Adrenal gland (tissue), 12 donors: ENCODE data around the gene MCU. TPM values are rescaled to one million over a fixed set of nuclear protein-coding genes. Genes with fewer than 3 reads are reported as not detected.

Experiments
- DNase-seq, 7 donors: peaks; one replicate each; pipeline ENCODE4 v3.0.0-alpha.2; 2019 to 2020
- H3K27ac ChIP-seq, 5 donors: fragments of 200-600 bp; sonication (generic) in 4 of 5; 1 replicate in 3 of 5; 2 replicates in 2 of 5; pipeline versions ENCODE4 v1.5.1 to v1.8.0; 2016 to 2020; ENCODE audit warnings: mild to moderate bottlenecking in 1 of 5
- H3K27me3 ChIP-seq: fragments of 200-600 bp; 2 replicates; pipeline ENCODE4 v1.8.0; 2021
- H3K36me3 ChIP-seq, 2 donors: fragments of 200-600 bp; replicated peaks in 1 of 2; 1 replicate in 1 of 2; 2 replicates in 1 of 2; pipeline versions ENCODE4 v1.5.1 to v1.8.0; 2018 to 2022
- H3K4me1 ChIP-seq, 2 donors: fragments of 200-600 bp; replicated peaks in 1 of 2; 1 replicate in 1 of 2; 2 replicates in 1 of 2; pipeline versions ENCODE4 v1.5.1 to v1.8.0; 2018 to 2021
- H3K4me3 ChIP-seq, 4 donors: fragments of 200-600 bp; sonication (generic) in 3 of 4; one replicate each; pipeline ENCODE4 v1.5.1; 2016 to 2018
- H3K9me3 ChIP-seq, 3 donors: fragments of 200-600 bp; sonication (generic) in 1 of 3; replicated peaks in 1 of 3; 1 replicate in 2 of 3; 2 replicates in 1 of 3; pipeline versions ENCODE4 v1.5.1 to v1.8.0; 2016 to 2021
- POLR2A ChIP-seq, 2 donors: fragments of 450-650 bp; IDR thresholded peaks; one replicate each; pipeline ENCODE4 v1.6.1; 2017; ENCODE audit warnings: antibody characterized with exemption in 2 of 2, mild to moderate bottlenecking in 2 of 2, moderate library complexity in 1 of 2
- WGBS, 4 donors: extraction: QIAGEN DNeasy Blood & Tissue Kit in 2 of 4; methylation state at CpG; one replicate each; pipeline versions ENCODE4 v1.1.5 to v1.1.7; 2013 to 2017; 5-methylcytosine and 5-hydroxymethylcytosine counted together
- intact Hi-C, 2 donors: fragments of 100-400 bp; cut with DNase I; formaldehyde crosslinking; loops; one replicate each; pipeline versions ENCODE4 v1.14.1 to v1.15.0; 2022 to 2023
- polyA plus RNA-seq, 3 donors: library from polyadenylated mRNA; stranded (reverse); fragments of 200-250 nt in 2 of 3; fragments of 350-450 nt in 1 of 3; fragmentation: Illumina TruSeq in 1 of 3; extraction: RNeasy Lipid Tissue Mini Kit (QIAGEN cat#74804) in 1 of 3; gene quantifications; one replicate each; pipeline ENCODE4 v1.2.3, GENCODE V29; 2013 to 2014
- total RNA-seq, 9 donors: library from RNA; depleted of rRNA in 4 of 9; stranded (reverse); fragments of >200 nt in 4 of 9; fragments of 120-200 nt in 1 of 9; fragmentation: NEBNext Ultra II Directional in 1 of 9; extraction: Animal tissue kit (Norgen Biotek cat#: 25700) in 1 of 9; gene quantifications; one replicate each; pipeline versions ENCODE4 v1.1.0 to v1.2.4, GENCODE V29; 2013 to 2023
- TF ChIP-seq, protein P1 (sequence below), 6 experiments: fragments of 450-650 bp in 4 of 6; fragments of 200-600 bp in 2 of 6; sonication (generic) in 1 of 6; IDR thresholded peaks; 1 replicate in 5 of 6; 2 replicates in 1 of 6; pipeline versions ENCODE4 v1.5.1 to v1.8.0; 2016 to 2021; ENCODE audit warnings: antibody characterized with exemption in 6 of 6, mild to moderate bottlenecking in 2 of 6, moderate library complexity in 1 of 6
- donor health status: healthy with polysubstance abuse.
- donor health status: Bipolar disorder and iron deficiency.
- donor health status: DM: yes; HTN: yes; CAD: no.
- donor health status: DM: no; HTN: no; CAD: no.
- donor health status: DM: no; HTN: no; CAD: no.
- donor health status: DM: yes; HTN: yes; CAD: no.

Gene MCU
- total and polyA plus RNA-seq, 12 donors: 6.4 to 22.2 (median 14.9) TPM

DNA sequence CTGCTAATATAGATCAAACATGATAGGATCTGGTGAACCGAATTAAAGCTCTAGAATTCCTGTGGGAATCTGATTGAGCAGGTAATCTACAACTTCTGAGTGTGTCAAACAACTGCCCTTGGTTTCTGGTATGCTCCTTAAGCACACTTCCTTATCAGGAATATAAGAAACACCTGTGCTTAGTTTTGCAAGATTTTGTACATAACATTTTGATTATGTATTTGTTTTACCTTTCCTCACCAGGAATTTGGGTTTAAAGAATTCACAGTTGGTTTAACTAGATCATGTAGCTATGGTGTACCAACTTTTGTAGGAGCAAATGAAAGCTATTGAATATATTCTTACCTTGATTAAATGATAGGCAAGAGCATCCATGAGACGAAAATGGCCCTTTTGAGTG is 40.6 kb downstream of the MCU start:
- Histone ChIP-seq H3K27ac (no peak overlapping the region), H3K4me1 (peaks cover 0 to 15% of the 10 kb centered on the region in 2 donors), H3K4me3 (no peak overlapping the region), H3K9me3 (no peaks in the 10 kb centered on the region), H3K27me3 (no peaks in the 10 kb centered on the region), H3K36me3 (no peaks in the 10 kb centered on the region)
- WGBS, 4 donors: 68 to 79% (median 73%) methylated on average over 2 of the region's 2 CpGs
- intact Hi-C loops: no loop called here
- TF ChIP-seq POLR2A (IDR thresholded peaks at IDR 0.05): no peak
- TF ChIP-seq, protein P1, sequence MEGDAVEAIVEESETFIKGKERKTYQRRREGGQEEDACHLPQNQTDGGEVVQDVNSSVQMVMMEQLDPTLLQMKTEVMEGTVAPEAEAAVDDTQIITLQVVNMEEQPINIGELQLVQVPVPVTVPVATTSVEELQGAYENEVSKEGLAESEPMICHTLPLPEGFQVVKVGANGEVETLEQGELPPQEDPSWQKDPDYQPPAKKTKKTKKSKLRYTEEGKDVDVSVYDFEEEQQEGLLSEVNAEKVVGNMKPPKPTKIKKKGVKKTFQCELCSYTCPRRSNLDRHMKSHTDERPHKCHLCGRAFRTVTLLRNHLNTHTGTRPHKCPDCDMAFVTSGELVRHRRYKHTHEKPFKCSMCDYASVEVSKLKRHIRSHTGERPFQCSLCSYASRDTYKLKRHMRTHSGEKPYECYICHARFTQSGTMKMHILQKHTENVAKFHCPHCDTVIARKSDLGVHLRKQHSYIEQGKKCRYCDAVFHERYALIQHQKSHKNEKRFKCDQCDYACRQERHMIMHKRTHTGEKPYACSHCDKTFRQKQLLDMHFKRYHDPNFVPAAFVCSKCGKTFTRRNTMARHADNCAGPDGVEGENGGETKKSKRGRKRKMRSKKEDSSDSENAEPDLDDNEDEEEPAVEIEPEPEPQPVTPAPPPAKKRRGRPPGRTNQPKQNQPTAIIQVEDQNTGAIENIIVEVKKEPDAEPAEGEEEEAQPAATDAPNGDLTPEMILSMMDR (IDR thresholded peaks at IDR 0.05): no peak
- no peak for DNase-seq

DNA sequence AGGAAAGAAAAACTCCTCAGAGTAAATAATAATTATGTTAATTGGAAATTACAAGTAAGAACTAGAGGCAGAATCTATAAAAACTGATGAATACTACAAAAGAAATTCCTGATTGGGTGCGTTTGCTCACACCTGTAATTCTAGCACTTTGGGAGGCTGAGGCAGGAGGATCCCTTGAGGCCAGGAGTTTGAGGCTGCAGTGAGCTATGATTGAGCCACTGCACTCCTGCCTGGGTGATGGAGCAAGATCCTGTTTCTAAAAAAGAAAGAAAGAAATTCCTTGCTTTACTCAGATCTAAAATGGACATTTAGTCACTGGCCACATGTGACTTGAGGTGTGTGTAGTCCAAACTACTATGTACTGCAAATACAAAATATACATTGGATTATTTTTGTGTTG is 42.0 kb downstream of the MCU start:
- no peaks in the 10 kb centered on the region for H3K9me3 ChIP-seq

DNA sequence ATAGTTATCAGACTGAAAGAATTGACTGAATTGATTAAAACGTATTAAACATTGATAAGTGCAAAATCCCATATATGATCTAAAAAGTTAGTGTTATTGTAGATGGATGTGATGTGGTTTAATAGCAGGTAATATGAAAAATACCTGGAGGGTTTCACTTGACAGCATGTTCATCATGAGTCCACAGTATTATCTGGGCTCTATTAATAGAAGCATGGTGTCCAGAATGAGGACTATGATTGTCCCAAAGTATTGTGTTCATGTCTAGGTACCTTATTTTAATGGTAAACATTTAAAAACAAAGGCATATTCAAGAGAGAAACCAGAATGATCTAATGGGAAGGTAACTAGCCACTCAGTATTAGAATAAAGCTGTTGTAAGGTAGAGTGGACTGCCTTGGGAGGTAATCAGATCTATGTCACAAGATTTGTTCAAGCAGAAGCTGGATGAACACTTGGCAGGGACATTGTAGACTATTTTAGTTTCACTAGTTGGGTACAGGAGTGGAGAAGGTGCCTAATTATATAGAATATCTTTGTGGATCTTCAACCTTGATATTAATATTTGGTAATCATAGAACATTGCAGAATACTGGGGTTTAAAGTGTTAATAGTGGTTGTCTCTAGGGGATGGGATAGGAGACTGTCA is 43.5 kb downstream of the MCU start:
- peaks cover 0 to 31% of the 10 kb centered on the region in 2 donors for H3K4me1 ChIP-seq
- 87 to 98% (median 96%) methylated on average over 1 of the region's 1 CpG for WGBS, 4 donors

More for the DNA sequence above, 42.0 kb downstream of the MCU start:
- no peak for DNase-seq
- no peaks in the 10 kb centered on the region for H3K27me3 ChIP-seq
- 95 to 96% (median 96%) methylated on average over 1 of the region's 1 CpG for WGBS, 4 donors
- no peaks in the 10 kb centered on the region for H3K36me3 ChIP-seq
- peaks cover 0 to 25% of the 10 kb centered on the region in 2 donors for H3K4me1 ChIP-seq
- intact Hi-C loops: no loop called here
- no peak overlapping the region for H3K27ac ChIP-seq
- TF ChIP-seq, protein P1 (IDR thresholded peaks at IDR 0.05): no peak
- TF ChIP-seq POLR2A (IDR thresholded peaks at IDR 0.05): no peak
- no peak overlapping the region for H3K4me3 ChIP-seq

DNA sequence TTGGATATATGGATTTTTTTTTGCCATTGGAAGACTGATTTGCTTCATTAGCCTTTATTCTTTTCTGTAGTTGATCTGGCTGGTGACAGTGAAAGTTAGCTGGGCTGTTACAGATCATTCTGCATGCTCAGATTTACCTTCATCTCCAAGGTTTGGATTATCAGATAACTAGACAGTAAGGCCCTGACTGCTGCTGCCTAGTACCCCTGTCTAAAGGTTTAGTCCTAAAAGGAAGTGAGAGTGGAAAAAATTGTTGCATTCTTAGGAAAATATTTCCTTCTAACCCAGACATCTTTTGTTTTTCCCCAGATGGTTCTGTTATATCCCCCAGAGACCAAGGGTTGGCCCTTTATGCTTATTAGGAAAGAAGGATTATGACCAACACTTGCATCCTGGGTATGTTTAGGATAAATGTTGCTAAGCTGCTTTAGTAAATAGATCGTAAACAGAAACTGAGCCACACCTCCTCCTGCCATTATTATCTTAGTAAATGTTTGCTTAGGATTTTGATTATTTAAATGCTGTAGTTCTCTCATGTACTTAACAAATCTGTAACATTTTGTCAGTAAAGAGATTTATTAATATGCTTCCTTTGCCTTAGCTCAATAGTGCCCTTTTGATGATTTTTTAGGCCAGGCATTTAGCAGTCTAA is 44.4 kb downstream of the MCU start:
- Histone ChIP-seq H3K4me1 (peaks cover 0 to 36% of the 10 kb centered on the region in 2 donors), H3K27me3 (no peaks in the 10 kb centered on the region), H3K36me3 (no peaks in the 10 kb centered on the region), H3K4me3 (no peak overlapping the region), H3K9me3 (no peaks in the 10 kb centered on the region), H3K27ac (no peak overlapping the region)
- DNase-seq: no peak
- no peak for TF ChIP-seq POLR2A (IDR thresholded peaks at IDR 0.05)
- TF ChIP-seq, protein P1 (IDR thresholded peaks at IDR 0.05): no peak
- WGBS, 4 donors: 77 to 81% (median 77%) methylated on average over 1 of the region's 1 CpG
- intact Hi-C loops: no loop called here

More for the DNA sequence above, 43.5 kb downstream of the MCU start:
- no peak for DNase-seq
- intact Hi-C loops: no loop called here
- Histone ChIP-seq H3K9me3 (no peaks in the 10 kb centered on the region), H3K27ac (no peak overlapping the region), H3K36me3 (no peaks in the 10 kb centered on the region), H3K27me3 (no peaks in the 10 kb centered on the region), H3K4me3 (no peak overlapping the region)
- TF ChIP-seq, protein P1 (IDR thresholded peaks at IDR 0.05): no peak
